COLO829 (cell line): Measurements from ENCODE around the gene NECTIN4.

ENCODE experiments used
- DNase-seq: peaks from one replicate; pipeline ENCODE4 v3.0.0; 2012; ENCODE audit warnings: low spot score

The NECTIN4 gene

GRCh38 chr1:161021970-161022353, 67.4 kb downstream of the NECTIN4 start:
- DNase-seq = no peak

- DNase-seq = peak; percentile 85
Measured at GRCh38 chr1:161021165-161021969, 68.0 kb downstream of the NECTIN4 start.
